Measurements from ENCODE around the gene MTURN. TPM values are rescaled to one million over a fixed set of nuclear protein-coding genes. Genes with fewer than 3 reads are reported as not detected.
"Not testable (repeated sequence)": the region's sequence is repeated elsewhere in the genome, so short reads cannot be mapped to it uniquely, and the experiment has no call there.

The MTURN gene
- total RNA-seq: 1 to 10 TPM; 4.4 to 5.4 TPM

DNA sequence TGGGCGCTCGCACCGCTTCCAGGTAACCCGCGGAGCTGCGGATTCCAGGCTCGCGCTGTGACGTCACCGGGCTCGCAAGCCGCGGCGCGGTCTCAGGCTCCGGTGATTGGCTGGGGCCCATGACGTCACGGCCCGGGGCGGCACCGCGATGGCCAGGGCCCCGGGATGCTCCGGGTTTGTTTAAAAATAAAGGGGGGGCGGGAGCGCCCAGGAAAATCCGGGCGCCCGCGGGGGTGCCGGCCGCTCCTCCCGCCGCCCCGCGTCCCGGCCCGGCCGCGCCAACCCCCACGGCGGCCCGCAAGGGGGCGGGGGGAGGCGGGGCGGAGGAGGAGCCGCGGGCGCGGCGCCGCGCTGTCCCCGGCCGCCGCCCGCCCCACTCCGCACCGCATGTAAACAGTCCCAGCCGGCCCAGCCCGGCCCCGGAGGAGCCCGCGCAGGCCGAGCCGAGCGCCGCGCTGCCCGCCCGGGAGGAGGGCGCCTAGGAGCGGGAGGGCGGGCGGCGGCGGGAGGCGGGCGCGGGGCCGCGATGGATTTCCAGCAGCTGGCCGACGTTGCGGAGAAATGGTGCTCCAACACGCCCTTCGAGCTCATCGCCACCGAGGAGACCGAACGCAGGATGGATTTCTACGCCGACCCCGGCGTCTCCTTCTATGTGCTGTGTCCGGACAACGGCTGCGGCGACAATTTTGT lies at the start of gene MTURN:
Gene MTURN (plus strand): TSS at position 376 of the 690 bp plus-strand sequence. CDS start 151 bp downstream, at position 527.
- ChIA-PET POLR2A (interaction anchor here (0.9 to 1.2 kb wide), 2 partner anchors 13 to 28 kb away, joined by 4 to 5 read pairs; no protein-coding TSS in a partner anchor), CTCF (interaction anchor here (0.6 to 0.9 kb wide), 2 partner anchors 9 to 26 kb away, joined by 3 to 7 read pairs; no protein-coding TSS in a partner anchor)

DNA sequence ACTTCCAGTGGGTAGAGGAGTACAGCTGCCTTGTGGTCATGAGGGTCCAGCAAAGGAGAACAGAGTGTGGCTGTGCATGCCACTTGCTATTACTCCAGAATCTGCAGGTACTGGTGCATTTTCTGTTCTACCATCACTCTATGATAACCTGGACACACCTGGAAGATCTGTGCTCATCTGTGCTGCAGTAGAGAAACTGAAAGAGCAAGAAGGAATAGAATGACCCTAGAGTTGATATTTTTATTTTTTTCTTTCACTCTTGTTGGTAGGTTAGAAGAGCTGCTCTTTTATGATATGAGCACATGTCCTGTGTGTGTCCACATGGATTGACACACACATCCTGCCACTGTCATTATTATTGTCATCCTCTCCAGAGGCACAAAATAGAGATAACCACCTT lies 48.3 kb upstream of the MTURN start:
- ChIA-PET POLR2A (no interaction called here), CTCF (no interaction called here)

- POLR2A ChIA-PET: no interaction called here
- CTCF ChIA-PET: no interaction called here
Measured at GRCh38 chr7:30087371-30087770, 47.4 kb upstream of the MTURN start.

- ChIA-PET POLR2A (no interaction called here), CTCF (no interaction called here)
Measured at GRCh38 chr7:30088362-30088761, 46.4 kb upstream of the MTURN start.

DNA sequence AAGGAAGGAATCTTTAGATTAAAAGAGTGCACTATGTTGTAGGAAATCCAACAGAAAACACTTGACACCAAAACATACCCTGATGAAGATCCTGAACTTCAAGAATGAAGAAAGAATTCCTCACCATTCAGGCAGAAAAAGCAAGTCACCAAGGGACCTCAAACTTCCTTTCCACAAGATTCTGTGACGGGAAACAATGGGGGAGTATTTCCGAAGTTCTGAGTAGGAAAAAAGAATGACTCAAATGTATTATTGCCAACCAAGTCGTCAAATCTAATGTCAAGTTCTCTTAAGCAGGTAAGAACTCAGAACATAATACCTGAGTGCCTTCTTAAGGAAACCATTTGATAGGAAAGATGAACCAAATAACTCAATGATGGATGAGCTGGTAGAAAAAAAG lies 44.7 kb upstream of the MTURN start:
- POLR2A ChIA-PET: no interaction called here
- CTCF ChIA-PET: no interaction called here

- CTCF ChIA-PET: no interaction called here
- POLR2A ChIA-PET: no interaction called here
Measured at GRCh38 chr7:30091491-30091912, 43.3 kb upstream of the MTURN start.

DNA sequence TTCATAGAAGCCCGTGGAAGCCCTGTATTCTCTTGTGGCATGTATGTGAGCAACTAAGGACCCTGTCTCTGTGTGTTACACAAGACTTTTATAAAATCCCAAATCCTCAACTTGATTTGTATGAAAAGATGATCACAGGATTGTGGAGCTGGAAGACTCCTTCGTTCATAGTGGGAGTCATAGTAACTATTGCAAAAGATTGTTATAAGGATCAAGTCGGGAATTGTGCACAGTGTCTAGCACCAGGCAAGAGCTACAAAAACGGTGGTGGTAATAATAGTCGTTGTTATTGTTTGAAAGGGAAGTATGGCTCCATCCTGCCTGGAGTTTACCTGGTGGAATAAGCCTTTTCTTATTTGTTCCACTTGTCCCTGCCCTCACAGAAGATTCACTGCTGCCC lies 42.8 kb upstream of the MTURN start:
- CTCF ChIA-PET: no interaction called here
- POLR2A ChIA-PET: no interaction called here

DNA sequence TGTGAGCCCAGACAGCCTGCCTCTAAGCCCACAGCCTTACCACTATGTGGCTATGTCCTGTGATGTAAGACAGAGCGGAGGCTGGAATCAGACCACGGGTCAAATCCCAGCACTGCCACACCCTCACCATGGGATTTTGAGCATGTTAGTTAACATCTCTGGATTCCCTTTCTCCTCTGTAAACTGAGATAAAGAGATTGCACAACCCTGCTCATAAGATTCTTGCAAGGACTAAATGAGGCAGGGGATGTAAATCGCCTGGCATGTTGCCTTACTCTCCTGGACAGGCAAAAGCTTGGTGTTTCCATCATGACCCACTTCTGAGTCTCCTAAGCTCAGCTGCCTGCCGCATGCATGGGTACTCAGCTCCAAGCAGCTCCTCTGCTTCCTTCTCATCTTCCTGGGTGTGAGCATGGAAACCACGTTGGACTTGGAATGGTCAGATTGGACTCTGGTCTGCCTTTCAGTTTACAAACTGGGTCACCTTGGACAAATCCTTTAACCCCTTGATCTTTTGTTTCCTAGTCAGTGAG lies 41.3 kb upstream of the MTURN start:
- ChIA-PET POLR2A (no interaction called here), CTCF (interaction anchor here (0.6 kb wide), 1 partner anchor 14 kb away, joined by 4 read pairs; no protein-coding TSS in a partner anchor)

GRCh38 chr7:30098599-30098998 lies 36.2 kb upstream of the MTURN start:
- POLR2A ChIA-PET, CTCF ChIA-PET: not testable (repeated sequence)

DNA sequence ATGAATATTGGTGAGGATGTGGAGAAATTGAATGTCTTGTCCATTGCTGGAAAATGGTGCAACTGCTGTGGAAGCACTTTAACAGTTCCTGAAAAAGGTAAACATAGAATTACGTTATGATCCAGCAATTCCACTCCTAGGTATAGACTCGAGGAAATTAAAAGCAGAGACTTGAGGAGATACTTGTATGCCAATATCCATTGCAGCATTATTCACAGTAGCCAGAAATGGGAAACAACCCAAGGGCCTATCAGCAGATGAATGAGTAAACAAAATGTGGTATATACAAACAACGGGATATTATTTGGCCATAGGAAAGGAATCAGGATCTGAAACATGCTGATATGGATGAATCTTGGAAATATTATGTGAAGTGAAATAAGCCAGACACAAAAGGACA lies 32.5 kb upstream of the MTURN start:
- POLR2A ChIA-PET: no interaction called here
- CTCF ChIA-PET: no interaction called here

DNA sequence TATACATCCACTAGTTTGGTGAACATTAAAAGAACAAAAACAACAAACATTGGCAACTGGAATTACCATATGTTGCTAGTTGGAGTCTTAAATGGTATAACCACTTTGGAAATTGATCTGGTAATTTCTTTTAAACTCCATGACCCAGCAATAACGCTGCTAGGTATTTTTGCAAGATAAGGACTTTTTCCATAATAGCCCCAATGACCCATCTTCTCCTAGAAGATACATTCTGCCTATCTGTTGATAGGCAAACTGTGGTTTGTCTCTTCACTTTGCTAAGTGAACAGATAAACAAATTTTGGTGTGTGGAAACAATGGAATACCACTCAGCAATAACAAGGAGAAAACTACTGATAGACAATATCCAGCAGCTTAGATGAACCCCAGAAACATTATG lies 30.6 kb upstream of the MTURN start:
- ChIA-PET CTCF (no interaction called here), POLR2A (interaction anchor here (0.5 kb wide), 1 partner anchor 10 kb away, joined by 6 read pairs; no protein-coding TSS in a partner anchor)

GRCh38 chr7:30112103-30112713 lies 22.6 kb upstream of the MTURN start:
- POLR2A ChIA-PET: no interaction called here
- CTCF ChIA-PET: no interaction called here

DNA sequence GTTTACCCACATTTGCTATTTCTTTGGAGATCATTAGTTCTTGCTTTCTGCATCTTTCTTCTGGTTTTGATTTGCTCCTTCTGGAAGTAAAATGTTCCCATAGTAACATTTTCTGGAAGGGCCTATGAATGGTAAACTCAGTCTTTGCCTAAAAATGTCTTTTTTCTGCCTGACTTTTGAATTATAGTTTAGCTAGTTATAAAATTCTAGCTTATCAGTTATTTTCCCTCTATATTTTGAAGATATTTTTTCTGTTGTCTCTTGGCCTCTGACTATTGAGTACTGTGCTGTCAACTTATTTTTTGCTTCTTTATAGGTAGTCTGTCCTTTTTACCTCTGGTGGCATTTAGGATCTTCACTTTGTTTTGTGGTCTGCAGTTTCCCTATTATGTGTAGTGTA lies 21.6 kb upstream of the MTURN start:
- CTCF ChIA-PET: no interaction called here
- POLR2A ChIA-PET: no interaction called here

GRCh38 chr7:30114536-30115238 lies 20.1 kb upstream of the MTURN start:
- POLR2A ChIA-PET: no interaction called here
- CTCF ChIA-PET: no interaction called here

DNA sequence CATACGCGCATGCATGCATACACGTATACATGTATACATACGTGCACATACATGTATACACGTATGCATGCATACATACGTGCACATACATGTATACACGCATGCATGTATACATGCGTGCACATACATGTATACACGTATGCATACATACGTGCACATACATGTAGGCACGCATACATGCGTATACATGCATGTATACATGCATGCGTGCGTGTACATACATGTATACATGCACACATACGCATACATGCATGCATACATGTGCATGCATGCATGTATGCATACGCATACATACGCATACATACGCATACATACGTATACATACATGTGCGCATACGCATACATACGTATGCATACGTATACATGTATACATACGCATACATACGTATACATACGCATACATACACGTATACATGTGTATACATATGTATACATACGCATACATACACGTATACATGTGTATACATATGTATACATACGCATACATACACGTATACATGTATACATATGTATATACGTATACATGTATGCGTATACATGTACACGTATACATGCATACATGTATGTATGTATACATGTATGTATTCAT lies 19.0 kb upstream of the MTURN start:
- ChIA-PET CTCF (interaction anchor here (0.5 kb wide), 1 partner anchor 21 kb away, joined by 3 read pairs; no protein-coding TSS in a partner anchor), POLR2A (no interaction called here)

GRCh38 chr7:30116771-30117170 lies 18.0 kb upstream of the MTURN start:
- CTCF ChIA-PET: no interaction called here
- POLR2A ChIA-PET: no interaction called here

DNA sequence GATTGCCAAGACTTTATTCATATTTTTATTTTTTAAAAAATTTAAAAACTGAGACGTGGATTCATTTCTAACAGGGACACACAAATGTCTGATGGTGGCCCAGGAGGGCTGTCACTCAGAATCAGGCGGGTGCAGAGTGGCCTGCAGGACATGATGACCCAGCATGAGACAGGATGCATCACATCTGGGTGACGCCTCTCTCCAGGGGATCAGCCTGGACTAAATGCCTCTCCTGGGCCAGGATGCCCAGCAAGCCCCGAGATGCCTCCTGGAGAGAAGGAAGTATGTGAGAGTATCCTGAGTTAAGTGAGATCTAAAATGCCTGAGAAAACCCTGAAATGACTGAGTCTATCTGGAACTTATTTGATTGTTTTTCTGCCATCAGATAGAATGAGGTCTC lies 16.9 kb upstream of the MTURN start:
- CTCF ChIA-PET: interaction anchor here (0.6 kb wide), 1 partner anchor 442 kb away, joined by 3 read pairs; no protein-coding TSS in a partner anchor
- POLR2A ChIA-PET: no interaction called here

DNA sequence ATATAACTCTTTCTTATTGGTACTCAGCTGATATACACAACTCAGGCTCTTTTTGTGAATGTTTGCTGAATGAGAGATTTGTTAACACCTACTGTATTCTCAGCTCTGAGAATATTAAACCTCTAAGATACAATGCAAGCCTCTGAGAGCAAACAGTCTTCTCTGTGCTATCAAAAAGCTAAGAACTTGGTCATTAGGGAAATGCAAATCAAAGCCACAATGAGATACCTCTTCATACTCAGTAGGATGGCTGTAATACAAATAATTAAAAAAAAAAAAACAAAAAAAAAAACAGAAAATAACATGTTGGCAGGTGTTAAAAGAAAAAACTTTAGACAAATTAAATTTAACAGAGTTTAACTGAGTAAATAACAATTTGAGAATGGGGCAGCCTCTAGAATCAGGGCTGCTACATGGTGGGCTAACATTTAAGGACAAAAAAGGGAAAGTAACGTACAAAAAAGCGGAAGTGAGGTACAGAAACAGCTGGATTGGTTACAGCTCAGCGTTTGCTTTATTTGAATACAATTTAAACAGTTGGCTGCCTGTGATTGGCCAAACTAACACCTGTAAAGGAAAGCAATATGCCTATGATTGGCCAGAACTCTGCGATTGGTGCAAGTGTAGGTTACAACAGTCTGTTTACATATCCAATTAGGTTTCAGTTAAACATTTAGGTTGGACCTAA lies 14.8 kb upstream of the MTURN start:
- POLR2A ChIA-PET: no interaction called here
- CTCF ChIA-PET: interaction anchor here (0.8 kb wide), 1 partner anchor 154 kb away, joined by 3 read pairs; no protein-coding TSS in a partner anchor

DNA sequence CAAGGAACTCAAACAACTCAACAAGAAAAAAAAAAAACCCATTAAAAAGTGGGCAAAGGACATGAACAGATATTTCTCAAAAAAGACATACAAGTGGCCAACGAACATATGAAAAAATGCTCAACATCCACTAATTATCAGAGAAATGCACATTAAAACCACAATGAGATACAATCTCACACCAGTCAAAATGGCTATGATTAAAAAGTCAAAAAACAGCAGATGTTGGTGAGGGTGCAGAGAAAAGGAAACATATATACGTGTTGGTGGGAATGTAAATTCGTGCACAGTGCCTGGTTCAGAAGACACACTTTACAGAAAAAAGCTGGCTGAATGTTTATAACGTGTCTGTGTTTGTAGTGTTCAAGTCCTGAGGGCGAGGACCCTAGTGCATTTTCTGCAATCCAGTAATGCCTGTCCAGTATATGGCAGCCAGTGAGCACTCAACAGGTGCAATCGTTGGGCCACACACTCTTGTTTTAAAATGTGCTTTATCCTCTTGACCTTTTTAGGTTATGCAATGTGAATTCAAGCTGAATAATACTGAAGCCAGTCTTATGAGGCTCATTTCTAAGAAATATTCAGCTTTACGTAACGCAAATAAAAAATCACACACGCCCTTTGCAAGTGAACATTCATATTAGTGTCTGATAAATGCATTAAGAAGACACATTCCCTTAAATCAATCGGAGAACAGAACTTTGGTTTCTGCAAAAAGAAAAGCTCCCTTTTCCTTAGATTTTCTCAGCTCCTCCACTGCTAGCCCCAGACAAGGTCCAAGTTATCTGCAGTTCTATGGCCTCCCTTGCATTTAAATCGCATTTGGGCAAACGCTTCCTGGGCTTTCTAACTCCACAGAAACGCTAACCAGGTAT lies 813 bp upstream of the MTURN start:
- ChIA-PET POLR2A (interaction anchor here (0.9 kb wide), 1 partner anchor 29 kb away, joined by 5 read pairs; no protein-coding TSS in a partner anchor), CTCF (interaction anchor here (0.6 to 0.9 kb wide), 3 partner anchors 10 to 57 kb away, joined by 3 read pairs; no protein-coding TSS in a partner anchor)

All from activated CD8-positive, alpha-beta memory T cell treated with anti-CD3 and anti-CD28 coated beads for 36 hours (primary cell).